Thymus (tissue), 11 donors: ENCODE measurements around the gene LIPH. TPM values are rescaled to one million over a fixed set of nuclear protein-coding genes. Genes with fewer than 3 reads are reported as not detected.
A peak's percentile ranks its signal among the peaks of the same experiment; 100 is the strongest.

Experiments
- DNase-seq, 9 donors: peaks; one replicate each; pipeline ENCODE4 v3.0.0-alpha.2; 2013; ENCODE audit warnings: low spot score in 9 of 9, low read depth in 6 of 9, missing footprints in 1 of 9
- H3K27ac ChIP-seq, 2 donors: one replicate each; pipeline ENCODE4 v1.5.1; 2013; ENCODE audit warnings: control low read depth in 1 of 2, low read depth in 1 of 2, low read length in 1 of 2, mild to moderate bottlenecking in 1 of 2, moderate library complexity in 1 of 2
- H3K27me3 ChIP-seq, 2 donors: one replicate each; pipeline ENCODE4 v1.5.1; 2013; ENCODE audit warnings: low read length in 1 of 2; ENCODE audit not compliant: control insufficient read depth in 2 of 2, insufficient read depth in 1 of 2
- H3K36me3 ChIP-seq, 2 donors: one replicate each; pipeline ENCODE4 v1.5.1; 2013; ENCODE audit warnings: low read length in 1 of 2, mild to moderate bottlenecking in 1 of 2, moderate library complexity in 1 of 2; ENCODE audit not compliant: control insufficient read depth in 2 of 2, insufficient read depth in 2 of 2
- H3K4me1 ChIP-seq, 2 donors: one replicate each; pipeline ENCODE4 v1.5.1; 2013; ENCODE audit warnings: low read length in 2 of 2; ENCODE audit not compliant: control insufficient read depth in 2 of 2, insufficient read depth in 2 of 2
- H3K4me3 ChIP-seq, 2 donors: one replicate each; pipeline ENCODE4 v1.5.1; 2013; ENCODE audit warnings: low read length in 2 of 2, control low read depth in 1 of 2, mild to moderate bottlenecking in 1 of 2
- H3K9me3 ChIP-seq, 2 donors: one replicate each; pipeline ENCODE4 v1.5.1; 2013; ENCODE audit warnings: low read length in 1 of 2, mild to moderate bottlenecking in 1 of 2; ENCODE audit not compliant: control insufficient read depth in 2 of 2, insufficient read depth in 1 of 2
- WGBS: extraction: QIAGEN DNeasy Blood & Tissue Kit; methylation state at CpG from one replicate; pipeline ENCODE4 v1.1.7; 2013; 5-methylcytosine and 5-hydroxymethylcytosine counted together
- polyA plus RNA-seq: library from polyadenylated mRNA; stranded (reverse); fragments of 200-250 nt; gene quantifications from one replicate; pipeline ENCODE4 v1.2.3, GENCODE V29; 2013
- total RNA-seq: library from RNA; stranded (reverse); fragments of 120-200 nt; gene quantifications from one replicate; pipeline ENCODE4 v1.2.4, GENCODE V29; 2013
- donor health status: healthy.

LIPH gene
- total and polyA plus RNA-seq, 2 donors: 0.09 to 0.84 TPM

DNA sequence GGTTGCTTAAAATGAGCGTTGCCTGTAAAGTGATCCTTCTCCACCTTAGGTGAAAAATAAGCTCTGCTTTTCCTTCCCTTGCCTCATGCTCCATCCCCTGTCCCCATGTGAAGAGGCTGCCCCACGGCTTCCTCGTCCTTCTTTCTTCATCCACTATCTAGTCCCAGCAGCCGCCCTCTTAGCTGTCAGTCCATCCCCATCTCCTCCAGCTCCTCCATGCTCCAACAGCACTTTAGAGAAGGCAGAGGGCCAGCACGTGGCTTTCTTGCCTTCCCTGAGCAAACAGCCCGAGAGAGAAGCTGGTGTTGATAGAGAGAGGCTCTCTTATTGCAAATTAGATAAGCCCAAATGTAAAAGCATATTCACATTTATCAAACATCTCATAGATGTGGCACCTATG is 44.5 kb downstream of the LIPH start:
- Histone ChIP-seq H3K4me1 (no peaks in the 10 kb centered on the region), H3K36me3 (no peaks in the 10 kb centered on the region), H3K4me3 (no peak overlapping the region), H3K9me3 (no peaks in the 10 kb centered on the region), H3K27me3 (no peaks in the 10 kb centered on the region), H3K27ac (no peak overlapping the region)
- no peak for DNase-seq
- WGBS: 81% methylated on average over 6 of the region's 6 CpGs

DNA sequence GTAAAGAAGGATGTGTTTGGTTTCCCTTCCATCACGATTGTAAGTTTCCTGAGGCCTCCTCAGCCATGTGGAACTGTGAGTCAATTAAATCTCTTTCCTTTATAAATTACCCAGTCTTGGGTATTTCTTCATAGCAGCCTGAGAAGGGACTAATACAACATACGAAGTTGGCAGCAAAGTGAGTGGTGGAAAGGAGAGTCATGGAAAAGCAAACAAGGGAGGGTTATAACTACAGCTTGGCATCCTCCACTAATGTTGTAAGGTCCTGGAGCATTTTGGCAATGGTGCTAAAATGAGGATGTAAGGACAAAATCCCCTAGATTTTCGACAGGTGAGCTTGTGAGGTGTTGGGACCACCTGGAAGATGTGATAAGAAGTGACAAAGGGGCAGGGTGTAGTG is 47.8 kb downstream of the LIPH start:
- Histone ChIP-seq H3K9me3 (no peaks in the 10 kb centered on the region), H3K27me3 (no peaks in the 10 kb centered on the region), H3K4me3 (no peak overlapping the region), H3K27ac (no peak overlapping the region), H3K36me3 (no peaks in the 10 kb centered on the region), H3K4me1 (no peaks in the 10 kb centered on the region)
- no peak for DNase-seq
- 71% methylated on average over 3 of the region's 3 CpGs for WGBS

DNA sequence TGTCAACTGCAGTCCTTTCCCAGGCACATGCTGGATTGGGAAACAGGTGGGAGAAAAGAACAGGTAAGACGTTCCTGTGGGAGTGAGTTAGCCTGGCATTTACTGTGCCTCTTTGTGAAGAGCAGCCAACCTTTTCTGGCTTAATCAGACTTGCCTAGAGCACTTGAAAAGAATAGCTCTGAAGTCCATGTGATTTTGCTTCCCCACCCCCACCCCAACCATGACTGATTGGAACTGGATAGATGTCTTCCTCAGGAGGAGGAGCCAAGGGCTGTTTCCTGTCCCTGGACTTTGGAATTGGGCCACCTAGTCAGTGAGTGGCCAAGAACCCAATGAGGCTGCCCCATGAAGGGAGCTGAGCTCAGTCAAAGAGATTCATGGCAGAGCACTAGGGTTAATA is 48.9 kb downstream of the LIPH start:
- WGBS: 96% methylated on average over 1 of the region's 1 CpG
- no peak for DNase-seq

DNA sequence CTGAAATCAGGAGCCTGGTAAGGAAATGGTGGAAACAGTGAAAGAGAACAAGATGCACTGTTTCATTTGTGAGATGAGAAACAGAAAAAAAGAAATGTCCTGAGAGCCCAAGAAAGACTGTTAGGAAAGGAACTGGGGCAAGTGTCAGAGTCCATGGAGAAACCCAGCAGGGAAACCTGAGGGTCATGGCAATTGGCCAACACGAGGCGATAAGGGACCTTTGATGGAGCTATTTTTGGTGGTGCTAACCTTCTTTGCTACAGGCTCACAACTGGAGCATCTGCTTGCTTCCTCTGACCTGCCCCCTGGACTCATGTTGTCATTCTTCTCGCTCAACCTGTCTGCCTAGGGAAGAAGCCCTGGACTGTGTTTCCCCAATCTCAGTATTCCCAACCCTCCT is 49.4 kb downstream of the LIPH start:
- 92% methylated on average over 3 of the region's 3 CpGs for WGBS
- H3K9me3 ChIP-seq: peaks cover 0 to 6% of the 10 kb centered on the region in 2 donors
- no peaks in the 10 kb centered on the region for H3K36me3 ChIP-seq
- no peak overlapping the region for H3K4me3 ChIP-seq
- H3K27me3 ChIP-seq: no peaks in the 10 kb centered on the region
- peaks cover under 1 to 2% of the 10 kb centered on the region in 2 donors for H3K4me1 ChIP-seq
- no peak for DNase-seq
- no peak overlapping the region for H3K27ac ChIP-seq

More for the DNA sequence above, 48.9 kb downstream of the LIPH start:
- Histone ChIP-seq H3K4me3 (no peak overlapping the region), H3K9me3 (peaks cover 0 to 6% of the 10 kb centered on the region in 2 donors), H3K27me3 (no peaks in the 10 kb centered on the region), H3K36me3 (no peaks in the 10 kb centered on the region), H3K4me1 (peaks cover 0 to 2% of the 10 kb centered on the region in 2 donors), H3K27ac (no peak overlapping the region)

DNA sequence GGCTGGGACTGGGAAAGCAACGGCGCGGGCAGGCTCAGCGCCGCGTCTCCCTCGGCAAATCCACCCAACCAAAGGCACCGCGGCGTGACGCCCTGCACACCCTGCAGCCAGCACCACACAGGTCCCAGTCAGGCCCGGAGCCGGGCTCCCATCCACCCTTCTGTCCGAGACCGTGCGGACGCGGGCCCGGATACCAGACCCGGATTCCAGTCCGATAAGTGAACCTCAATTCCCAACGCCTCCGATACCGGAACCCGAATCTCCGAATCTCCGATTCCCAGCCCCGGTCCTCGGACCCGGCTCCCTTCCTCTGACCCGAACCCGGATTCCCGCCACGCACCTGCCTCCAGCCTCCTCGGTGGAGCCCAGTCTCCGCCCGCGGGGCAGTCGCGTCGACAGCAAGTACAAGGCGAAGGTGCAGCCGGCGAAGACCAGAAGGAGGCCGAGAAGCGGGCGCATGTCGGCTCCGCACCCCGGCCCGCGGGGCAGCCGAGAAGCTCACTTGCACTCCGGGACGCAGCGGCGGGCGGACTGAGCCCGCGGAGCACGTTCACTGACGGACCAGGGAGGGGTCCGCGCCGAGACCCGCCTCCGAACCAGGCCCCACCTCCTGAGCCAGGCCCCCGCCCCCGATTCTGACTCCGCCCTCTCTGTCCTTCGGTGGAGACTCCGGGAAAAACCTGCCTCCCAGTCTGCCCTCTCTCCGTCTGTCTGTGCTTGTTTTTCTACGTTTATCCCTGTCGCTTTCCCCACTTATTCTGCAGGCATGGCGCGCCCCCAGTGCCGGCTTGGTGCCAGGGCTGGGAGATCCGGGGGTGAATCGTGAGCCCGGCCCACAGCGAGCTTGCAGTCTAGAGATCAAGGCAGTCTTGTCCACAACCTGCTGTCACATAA is 53.6 kb downstream of the LIPH start, which contains the start of gene TMEM41A:
Gene TMEM41A, minus strand, starts transcription at position 533 of the 894 bp plus-strand sequence. Its CDS starts 74 bp downstream, at position 459.
- Histone ChIP-seq H3K27ac (peak within 1 kb of the TSS; percentile 89 to 92), H3K9me3 (peaks cover 0 to 6% of the 10 kb centered on the region in 2 donors), H3K27me3 (no peaks in the 10 kb centered on the region), H3K4me3 (peak within 1 kb of the TSS; percentile 88 to 100), H3K36me3 (peaks cover 26 to 28% of the 10 kb centered on the region in 2 donors), H3K4me1 (peaks cover 6 to 10% of the 10 kb centered on the region in 2 donors)
- peak; percentile 59 to 90 (median 78) for DNase-seq
- WGBS: 1% methylated on average over 82 of the region's 82 CpGs

DNA sequence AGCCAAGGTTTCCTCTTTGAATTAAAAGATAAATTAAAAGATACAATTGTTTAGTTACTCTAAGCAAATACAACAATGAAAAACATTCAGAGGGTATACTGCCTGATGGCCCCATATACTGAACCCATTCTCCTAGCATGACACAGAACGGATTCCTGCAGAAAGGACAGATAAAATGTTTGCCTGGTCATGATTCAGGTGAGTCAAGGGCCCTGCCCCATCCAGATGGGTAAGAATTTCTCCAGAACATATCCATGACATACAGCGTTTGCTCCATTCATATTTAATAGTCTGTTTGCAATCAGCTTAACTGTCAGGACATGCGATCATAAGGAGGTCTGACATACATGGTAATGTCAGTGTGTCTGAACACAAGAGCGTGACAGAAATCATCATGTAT is 62.1 kb downstream of the LIPH start:
- H3K9me3 ChIP-seq: no peaks in the 10 kb centered on the region
- H3K27me3 ChIP-seq: no peaks in the 10 kb centered on the region
- H3K27ac ChIP-seq: no peak overlapping the region
- no peaks in the 10 kb centered on the region for H3K4me1 ChIP-seq
- WGBS: 99% methylated on average over 4 of the region's 4 CpGs
- H3K4me3 ChIP-seq: no peak overlapping the region
- H3K36me3 ChIP-seq: peaks cover 41 to 59% of the 10 kb centered on the region in 2 donors
- DNase-seq: no peak

DNA sequence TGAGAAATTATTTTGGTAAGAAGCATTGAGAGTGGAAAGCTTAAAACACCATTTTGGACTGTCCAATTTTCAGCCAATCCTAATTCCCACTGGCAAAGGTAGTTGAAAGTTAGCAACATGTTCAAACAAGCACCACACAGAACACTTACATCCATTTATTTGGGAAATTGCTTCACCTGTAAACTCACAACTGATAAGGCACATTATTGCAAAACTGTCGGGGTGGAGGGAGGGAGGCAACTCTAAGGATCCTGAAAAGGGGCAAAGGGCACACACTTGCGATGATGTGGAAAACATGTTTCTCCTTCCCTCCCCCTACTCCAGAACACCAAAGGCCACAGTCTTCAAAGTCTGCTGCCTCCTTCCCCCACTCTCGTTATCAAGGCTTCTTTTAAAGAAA is 62.9 kb downstream of the LIPH start:
- H3K9me3 ChIP-seq: no peaks in the 10 kb centered on the region
- H3K4me1 ChIP-seq: no peaks in the 10 kb centered on the region
- WGBS: 95% methylated on average over 3 of the region's 3 CpGs
- no peak overlapping the region for H3K27ac ChIP-seq
- DNase-seq: no peak
- no peak overlapping the region for H3K4me3 ChIP-seq
- H3K27me3 ChIP-seq: no peaks in the 10 kb centered on the region
- peaks cover 33 to 51% of the 10 kb centered on the region in 2 donors for H3K36me3 ChIP-seq

DNA sequence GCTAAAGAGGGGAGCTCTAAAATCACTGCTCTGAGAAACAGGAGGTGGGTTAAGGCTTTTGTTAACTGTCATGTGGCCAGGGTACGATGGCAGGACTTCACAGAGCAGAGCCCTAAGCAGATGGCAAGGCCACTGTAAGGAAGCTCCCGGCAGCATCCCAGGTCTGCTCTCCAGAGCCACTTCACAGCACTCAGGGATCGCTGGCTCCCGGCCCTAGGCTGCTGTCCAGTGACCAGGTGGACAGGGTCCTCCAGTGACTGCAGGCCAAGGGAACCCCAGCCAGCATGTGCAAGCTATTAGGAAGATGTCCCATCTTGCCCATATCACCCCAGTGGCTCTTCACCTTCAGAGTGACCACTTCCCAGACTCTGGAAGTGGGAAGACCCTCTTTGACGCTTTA is 63.9 kb downstream of the LIPH start:
- Histone ChIP-seq H3K4me3 (no peak overlapping the region), H3K9me3 (no peaks in the 10 kb centered on the region), H3K36me3 (peaks cover 28 to 44% of the 10 kb centered on the region in 2 donors), H3K27ac (no peak overlapping the region), H3K27me3 (no peaks in the 10 kb centered on the region), H3K4me1 (no peaks in the 10 kb centered on the region)
- DNase-seq: no peak
- over 99% methylated on average over 5 of the region's 5 CpGs for WGBS

DNA sequence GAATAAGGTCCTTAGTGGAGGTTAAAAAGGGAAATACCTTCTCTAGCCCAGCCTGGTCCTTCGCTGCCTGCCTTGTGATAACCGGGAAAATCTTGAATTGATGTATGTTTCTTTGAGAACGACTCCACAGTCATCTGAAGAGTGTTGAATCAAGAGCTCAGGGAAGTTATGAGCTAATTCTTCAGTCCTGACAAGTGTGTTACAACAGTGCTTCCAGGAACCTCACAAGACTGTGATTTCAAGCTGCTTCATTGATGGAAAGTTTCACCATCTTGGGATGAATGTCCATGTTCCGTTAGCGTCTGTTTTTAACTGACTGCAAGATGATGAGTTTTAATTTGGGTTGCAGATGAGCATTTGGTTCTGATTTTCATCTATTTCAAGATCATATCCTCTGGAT is 66.0 kb downstream of the LIPH start:
- H3K27ac ChIP-seq: no peak overlapping the region
- no peaks in the 10 kb centered on the region for H3K9me3 ChIP-seq
- H3K4me3 ChIP-seq: no peak overlapping the region
- peaks cover 0 to 3% of the 10 kb centered on the region in 2 donors for H3K4me1 ChIP-seq
- WGBS: 97% methylated on average over 5 of the region's 5 CpGs
- peaks cover 21 to 37% of the 10 kb centered on the region in 2 donors for H3K36me3 ChIP-seq
- DNase-seq: no peak
- no peaks in the 10 kb centered on the region for H3K27me3 ChIP-seq
